HepG2 (cell line): ENCODE results near the gene LCTL. TPM values are rescaled to one million over a fixed set of nuclear protein-coding genes. Genes with fewer than 3 reads are reported as not detected.

ENCODE experiments used
- AGO2 ChIP-seq: fragments of 200-400 bp; formaldehyde crosslinking; optimal IDR thresholded peaks from 2 replicates; pipeline ENCODE3; 2017; ENCODE audit warnings: mild to moderate bottlenecking, low read depth, low read length, moderate library complexity
- HOMEZ ChIP-seq: IDR thresholded peaks from 2 replicates; pipeline ENCODE4 v1.6.1; 2016; ENCODE audit warnings: low read depth
- IRF9 ChIP-seq: sonication (generic); formaldehyde crosslinking; IDR thresholded peaks from 2 replicates; pipeline ENCODE4 v1.8.0; 2022; ENCODE audit warnings: missing genetic modification reagents, mild to moderate bottlenecking, borderline replicate concordance
- JDP2 ChIP-seq: sonication (generic); formaldehyde crosslinking; IDR thresholded peaks from 2 replicates; pipeline ENCODE4 v1.8.1; 2022; ENCODE audit warnings: missing genetic modification reagents, borderline replicate concordance
- LCORL ChIP-seq, 2 experiments: fragments of 450-650 bp in 1 of 2; sonication (generic) in 1 of 2; formaldehyde crosslinking in 1 of 2; IDR thresholded peaks; 2 replicates each; pipeline versions ENCODE4 v1.5.0 to v1.6.1; 2017 to 2020; ENCODE audit warnings: antibody characterized with exemption in 1 of 2, missing genetic modification reagents in 1 of 2
- NKX3-1 ChIP-seq: sonication (generic); formaldehyde crosslinking; IDR thresholded peaks from 2 replicates; pipeline ENCODE4 v1.5.0; 2020; ENCODE audit warnings: missing genetic modification reagents
- SETDB1 ChIP-seq: sonication (generic); formaldehyde crosslinking; IDR thresholded peaks from 2 replicates; pipeline ENCODE4 v1.5.1; 2020; ENCODE audit warnings: missing genetic modification reagents, mild to moderate bottlenecking, borderline replicate concordance
- SIN3A ChIP-seq: IDR thresholded peaks from 2 replicates; pipeline ENCODE4 v1.6.1; 2011; ENCODE audit warnings: low read depth, mild to moderate bottlenecking, control low read depth, low read length, borderline replicate concordance
- WIZ ChIP-seq: sonication (generic); formaldehyde crosslinking; IDR thresholded peaks from 2 replicates; pipeline ENCODE4 v1.5.1; 2020; ENCODE audit warnings: mild to moderate bottlenecking, missing genetic modification reagents
- ZBTB43 ChIP-seq: sonication (generic); formaldehyde crosslinking; conservative IDR thresholded peaks from 2 replicates; pipeline ENCODE4 v1.4.0; 2020; ENCODE audit warnings: missing genetic modification reagents
- ZC3H4 ChIP-seq: sonication (generic); formaldehyde crosslinking; IDR thresholded peaks from 2 replicates; pipeline ENCODE4 v1.4.0; 2020; ENCODE audit warnings: missing genetic modification reagents, borderline replicate concordance
- ZNF407 ChIP-seq: sonication (generic); formaldehyde crosslinking; IDR thresholded peaks from one replicate; pipeline ENCODE4 v1.5.1; 2020; ENCODE audit warnings: mild to moderate bottlenecking, missing genetic modification reagents; ENCODE audit errors: not compliant biosample characterization
- ZNF737 ChIP-seq: sonication (generic); formaldehyde crosslinking; IDR thresholded peaks from 2 replicates; pipeline ENCODE4 v1.5.0; 2020; ENCODE audit warnings: missing genetic modification reagents, mild to moderate bottlenecking, borderline replicate concordance
- ZNF747 ChIP-seq: sonication (generic); formaldehyde crosslinking; IDR thresholded peaks from 2 replicates; pipeline ENCODE4 v1.8.1; 2023; ENCODE audit warnings: missing genetic modification reagents, mild to moderate bottlenecking, borderline replicate concordance
- ZNF883 ChIP-seq: sonication (generic); formaldehyde crosslinking; IDR thresholded peaks from 2 replicates; pipeline ENCODE4 v1.5.1; 2020; ENCODE audit warnings: mild to moderate bottlenecking, missing genetic modification reagents; ENCODE audit errors: not compliant biosample characterization
- polyA plus RNA-seq, 8 experiments: library from polyadenylated mRNA; depleted of rRNA in 3 of 8; stranded (reverse) in 7 of 8; unstranded in 1 of 8; fragments of >200 nt; fragmentation: Illumina TruSeq in 4 of 8; extraction: Trizol in 4 of 8; gene quantifications; 2 replicates each; pipeline versions ENCODE4 v1.2.1 to v1.2.3, GENCODE V29; 2011 to 2016; ENCODE audit warnings: low read depth in 4 of 8, missing spikeins in 1 of 8, mixed read lengths in 1 of 8; ENCODE audit not compliant: insufficient read depth in 1 of 8
- total RNA-seq, 5 experiments: library from RNA; depleted of rRNA; stranded (reverse); fragments of >200 nt; fragmentation: Illumina TruSeq; extraction: Trizol; gene quantifications; 2 replicates each; pipeline ENCODE4 v1.2.3, GENCODE V29; 2016; ENCODE audit warnings: low read depth in 1 of 5

Gene LCTL
- total and polyA plus RNA-seq, 2 of the 13 experiments (the other 11 are each of a cell fraction or from before 2014, with no cell fraction given): 0.96 to 1.4 TPM

- peak; percentile 35 for TF ChIP-seq ZNF407 (CRISPR knock-in tag)
- TF ChIP-seq ZNF737 (CRISPR knock-in tag): peak; percentile 95; the same call in 1 of the 2 replicates
- no peak; the same call in 1 of the 2 replicates for TF ChIP-seq ZBTB43 (CRISPR knock-in tag)
- no peak for TF ChIP-seq JDP2 (CRISPR knock-in tag)
- peak; percentile 98 for TF ChIP-seq SIN3A
- no peak for TF ChIP-seq IRF9 (CRISPR knock-in tag)
- TF ChIP-seq ZC3H4: peak; percentile 86
- no peak for TF ChIP-seq WIZ
- TF ChIP-seq SETDB1 (CRISPR knock-in tag): no peak
- no peak for TF ChIP-seq AGO2
- no peak for TF ChIP-seq HOMEZ (CRISPR knock-in tag)
- peak; percentile 73 for TF ChIP-seq ZNF883
- TF ChIP-seq ZNF747 (CRISPR knock-in tag): 0 out of 2 replicates have a peak, but pooled peaks have one; percentile 25
- no peak for TF ChIP-seq LCORL (IDR thresholded peaks at IDR 0.05)
- peak; percentile 67; the same call in 1 of the 2 replicates for TF ChIP-seq LCORL (CRISPR knock-in tag; IDR thresholded peaks at IDR 0.05)
- peak; percentile 65; the same call in 1 of the 2 replicates for TF ChIP-seq NKX3-1 (CRISPR knock-in tag)
Observed at GRCh38 chr15:66504563-66505429, 61.0 kb downstream of the LCTL start, which contains the start of the genes RPL4 and ZWILCH (continued).
